ENCODE data around the gene ERBB4. TPM values are rescaled to one million over a fixed set of nuclear protein-coding genes. Genes with fewer than 3 reads are reported as not detected.
A peak's percentile ranks its signal among the peaks of the same experiment; 100 is the strongest.

Gene ERBB4
- total RNA-seq, 1 experiment from 2014 or later: 0.04 TPM

DNA sequence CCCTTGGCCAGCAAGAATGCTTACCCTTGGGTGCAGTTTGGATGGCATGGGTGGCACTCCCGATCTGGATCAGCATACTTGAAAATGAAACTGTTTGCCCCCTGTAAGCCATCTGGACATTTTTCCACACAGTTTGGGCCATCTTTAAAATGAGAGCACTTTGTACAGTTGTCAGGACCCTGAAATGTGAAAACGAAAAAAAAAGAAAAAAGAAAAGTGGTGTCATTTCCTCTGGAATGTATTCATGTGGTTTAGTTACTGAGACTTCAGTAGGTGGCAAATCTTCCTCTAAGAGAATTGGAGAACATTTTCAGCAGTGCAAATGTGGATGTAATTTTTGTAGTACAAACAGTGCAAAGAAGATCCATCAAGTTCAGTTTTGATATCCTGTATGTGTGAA lies 873.3 kb downstream of the ERBB4 start:
- Histone ChIP-seq H3K23me2 (ENCODE audit: insufficient read length, low read depth, low read length, poor library complexity, severe bottlenecking) (no peaks in the 10 kb centered on the region), H3K4ac (ENCODE audit: low read depth, low read length) (no peak overlapping the region), H3K79me1 (ENCODE audit: insufficient read depth, low read depth, low read length, poor library complexity, severe bottlenecking) (no peaks in the 10 kb centered on the region), H4K5ac (ENCODE audit: insufficient read length, low read depth, low read length) (no peak overlapping the region), H2AK5ac (ENCODE audit: insufficient read length, low read length) (no peak overlapping the region), H3T11ph (ENCODE audit: low read length) (no peak overlapping the region), H4K91ac (ENCODE audit: insufficient read length, low read depth, low read length) (no peak overlapping the region), H3K27me3 (ENCODE audit: insufficient read depth, low read length) (no peaks in the 10 kb centered on the region), H2BK5ac (ENCODE audit: insufficient read length, low read length) (no peak overlapping the region), H3K27ac (ENCODE audit: insufficient read length, low read depth, low read length) (no peak overlapping the region), H3K56ac (ENCODE audit: insufficient read length, low read depth, low read length) (no peak overlapping the region), H4K20me1 (ENCODE audit: control insufficient read depth, insufficient read depth, insufficient read length) (no peaks in the 10 kb centered on the region), H3K79me2 (ENCODE audit: insufficient read depth, low read length) (no peaks in the 10 kb centered on the region), H2BK20ac (ENCODE audit: low read depth, low read length, poor library complexity, severe bottlenecking) (no peak overlapping the region), H3K4me2 (ENCODE audit: insufficient read depth, insufficient read length, low read length) (no peak overlapping the region), H3K18ac (ENCODE audit: insufficient read length, low read depth, low read length) (no peak overlapping the region), H4K8ac (replicated peaks; ENCODE audit: insufficient read length, low read depth, low read length) (no peak overlapping the region), H3K23ac (ENCODE audit: insufficient read length, low read depth, low read length) (no peak overlapping the region), H2BK120ac (ENCODE audit: low read depth, low read length, poor library complexity, severe bottlenecking) (no peak overlapping the region), H2BK12ac (ENCODE audit: insufficient read length, low read depth, low read length) (no peak overlapping the region), H2BK15ac (ENCODE audit: low read depth, low read length) (no peak overlapping the region), H3K9me3 (ENCODE audit: control insufficient read depth, low read depth, low read length) (no peaks in the 10 kb centered on the region), H3K9ac (ENCODE audit: extremely low read depth, insufficient read length, low read length) (no peak overlapping the region), H3K4me1 (ENCODE audit: insufficient read depth, low read length) (peaks cover 2% of the 10 kb centered on the region; the same call in 1 of the 2 replicates), H2AFZ (ENCODE audit: low read length) (no peak overlapping the region), H3K14ac (ENCODE audit: insufficient read depth, low read length) (no peak overlapping the region)
- H3K27me3 Mint-ChIP-seq (ENCODE audit: low read depth): no peaks in the 10 kb centered on the region
- no peak for DNase-seq
- H3K9me3 Mint-ChIP-seq: no peaks in the 10 kb centered on the region
- TF ChIP-seq, protein P1, sequence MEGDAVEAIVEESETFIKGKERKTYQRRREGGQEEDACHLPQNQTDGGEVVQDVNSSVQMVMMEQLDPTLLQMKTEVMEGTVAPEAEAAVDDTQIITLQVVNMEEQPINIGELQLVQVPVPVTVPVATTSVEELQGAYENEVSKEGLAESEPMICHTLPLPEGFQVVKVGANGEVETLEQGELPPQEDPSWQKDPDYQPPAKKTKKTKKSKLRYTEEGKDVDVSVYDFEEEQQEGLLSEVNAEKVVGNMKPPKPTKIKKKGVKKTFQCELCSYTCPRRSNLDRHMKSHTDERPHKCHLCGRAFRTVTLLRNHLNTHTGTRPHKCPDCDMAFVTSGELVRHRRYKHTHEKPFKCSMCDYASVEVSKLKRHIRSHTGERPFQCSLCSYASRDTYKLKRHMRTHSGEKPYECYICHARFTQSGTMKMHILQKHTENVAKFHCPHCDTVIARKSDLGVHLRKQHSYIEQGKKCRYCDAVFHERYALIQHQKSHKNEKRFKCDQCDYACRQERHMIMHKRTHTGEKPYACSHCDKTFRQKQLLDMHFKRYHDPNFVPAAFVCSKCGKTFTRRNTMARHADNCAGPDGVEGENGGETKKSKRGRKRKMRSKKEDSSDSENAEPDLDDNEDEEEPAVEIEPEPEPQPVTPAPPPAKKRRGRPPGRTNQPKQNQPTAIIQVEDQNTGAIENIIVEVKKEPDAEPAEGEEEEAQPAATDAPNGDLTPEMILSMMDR (conservative IDR thresholded peaks at IDR 0.05): no peak
- H3K27ac Mint-ChIP-seq: peak overlapping the region in 2 of 3 experiments; percentile 40 to 48; a peak in 2 of 7 replicates
- no peaks in the 10 kb centered on the region for H3K36me3 Mint-ChIP-seq (ENCODE audit: insufficient read depth in 1 of 3, low read depth in 3 of 3)
- H3K4me3 Mint-ChIP-seq: no peak overlapping the region
- no CpG with 5 or more reads among the region's 2 CpGs for WGBS (ENCODE audit: extremely low coverage, insufficient read length, low lambda C conversion rate)
- peaks cover 10% of the 10 kb centered on the region in 2 experiments for H3K4me1 Mint-ChIP-seq

Measured in H9 (cell line).